Astrocyte of the cerebellum (primary cell): ENCODE measurements around the gene NEBL.

Experiments
- DNase-seq: peaks from one replicate; pipeline ENCODE4 v3.0.0-alpha.2; 2011; ENCODE audit warnings: low read depth
- H3K4me3 ChIP-seq: 2 replicates; pipeline ENCODE4 v1.5.1; 2011; ENCODE audit warnings: mild to moderate bottlenecking, low read depth, low read length, moderate library complexity
- CTCF ChIP-seq: IDR thresholded peaks from 2 replicates; pipeline ENCODE4 v1.5.1; 2012; ENCODE audit warnings: low read length, low read depth, moderate library complexity, mild to moderate bottlenecking; ENCODE audit errors: missing control alignments
- in situ Hi-C: cut with HindIII; loops from 2 replicates; pipeline ENCODE4 v1.10.0; 2017; ENCODE audit warnings: low sequenced_read_pairs

Gene NEBL

GRCh38 chr10:20839910-20840309, 57.2 kb downstream of the NEBL start:
- H3K4me3 ChIP-seq, result no peak overlapping the region
- in situ Hi-C loops, result no loop called here
- DNase-seq, result no peak
- TF ChIP-seq CTCF, result no peak

- no peak for TF ChIP-seq CTCF
- in situ Hi-C loops, result no loop called here
Measured at GRCh38 chr10:20839141-20839540, 58.0 kb downstream of the NEBL start.

GRCh38 chr10:20836401-20836800, 60.7 kb downstream of the NEBL start:
- in situ Hi-C loops, result no loop called here
- no peak for DNase-seq
- TF ChIP-seq CTCF, result no peak
- H3K4me3 ChIP-seq, result no peak overlapping the region

More at GRCh38 chr10:20839141-20839540, 58.0 kb downstream of the NEBL start:
- no peak overlapping the region for H3K4me3 ChIP-seq
- DNase-seq, result no peak

GRCh38 chr10:20835335-20835734, 61.8 kb downstream of the NEBL start:
- in situ Hi-C loops, result no loop called here
- H3K4me3 ChIP-seq, result no peak overlapping the region
- DNase-seq, result no peak
- TF ChIP-seq CTCF, result no peak

- H3K4me3 ChIP-seq, result no peak overlapping the region
- no peak for DNase-seq
- in situ Hi-C loops, result no loop called here
- no peak for TF ChIP-seq CTCF
Measured at GRCh38 chr10:20834825-20835224, 62.3 kb downstream of the NEBL start.

GRCh38 chr10:20822825-20823224, 74.3 kb downstream of the NEBL start:
- in situ Hi-C loops, result no loop called here

More at GRCh38 chr10:20822825-20823224, 74.3 kb downstream of the NEBL start:
- H3K4me3 ChIP-seq, result no peak overlapping the region
- DNase-seq, result no peak
- TF ChIP-seq CTCF, result no peak
